ENCODE results near the gene TMEFF2. TPM values are rescaled to one million over a fixed set of nuclear protein-coding genes. Genes with fewer than 3 reads are reported as not detected.

Gene TMEFF2
- total and polyA plus RNA-seq, 12 donors, result 0.16 to 2.7 (median 0.58) TPM; not detected in 2

GRCh38 chr2:191954451-191954850, 240.3 kb downstream of the TMEFF2 start:
- TF ChIP-seq POLR2A (IDR thresholded peaks at IDR 0.05) (no peak), CTCF (IDR thresholded peaks at IDR 0.05) (no peak)
- DNase-seq, result no peak
- H3K27me3 ChIP-seq, result no peaks in the 10 kb centered on the region
- H3K9me3 ChIP-seq (replicated peaks in 1 of 3), result no peaks in the 10 kb centered on the region
- no peaks in the 10 kb centered on the region for H3K4me1 ChIP-seq (replicated peaks in 1 of 2)
- H3K36me3 ChIP-seq (replicated peaks in 1 of 2), result no peaks in the 10 kb centered on the region
- H3K4me3 ChIP-seq, result no peak overlapping the region
- H3K27ac ChIP-seq, result no peak overlapping the region
- intact Hi-C loops (cut with DNase I), result no loop called here
- WGBS, 4 donors, result 34 to 68% (median 50%) methylated on average over 2 of the region's 2 CpGs

DNA sequence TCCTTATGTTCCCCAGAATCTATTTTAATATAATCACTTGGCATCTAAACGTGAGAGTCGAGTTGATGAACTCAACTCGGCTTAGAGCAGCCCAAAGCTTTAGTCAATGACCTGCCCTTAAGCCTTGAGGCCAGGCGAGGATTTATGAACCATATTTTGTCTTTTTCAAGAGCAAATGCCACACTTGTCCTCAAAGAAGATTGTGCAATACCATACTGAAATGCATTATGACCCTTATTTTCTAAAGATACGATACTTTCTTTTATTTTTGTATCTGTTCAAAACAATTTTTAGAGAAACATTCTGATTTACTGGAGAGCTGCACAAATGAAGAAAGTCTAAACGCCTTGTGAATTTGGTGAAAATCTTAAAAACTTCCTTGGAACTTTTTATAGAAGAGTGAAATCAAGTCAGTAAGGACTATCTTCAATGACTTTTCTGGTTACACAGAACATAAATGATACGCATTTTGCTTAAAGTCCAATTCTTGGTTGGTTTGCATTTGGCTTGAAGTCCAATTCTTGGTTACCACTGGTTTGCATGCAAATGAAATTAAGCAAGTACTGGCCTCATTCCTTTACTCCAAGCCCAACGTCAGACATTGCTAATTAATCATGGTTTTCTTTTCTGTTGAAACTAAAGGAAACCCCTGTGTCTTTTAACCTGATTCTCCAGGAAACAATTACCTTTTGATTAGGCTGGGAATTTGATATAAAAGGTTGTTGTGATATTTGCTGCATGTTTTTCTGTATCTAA, 242.0 kb downstream of the TMEFF2 start:
- DNase-seq, result no peak
- 49 to 64% (median 57%) methylated on average over 8 of the region's 8 CpGs for WGBS, 4 donors
- Histone ChIP-seq H3K27ac (no peak overlapping the region), H3K9me3 (replicated peaks in 1 of 3) (no peaks in the 10 kb centered on the region), H3K36me3 (replicated peaks in 1 of 2) (no peaks in the 10 kb centered on the region), H3K4me3 (no peak overlapping the region), H3K27me3 (no peaks in the 10 kb centered on the region), H3K4me1 (replicated peaks in 1 of 2) (no peaks in the 10 kb centered on the region)
- TF ChIP-seq POLR2A (IDR thresholded peaks at IDR 0.05) (no peak), CTCF (IDR thresholded peaks at IDR 0.05) (no peak)
- intact Hi-C loops (cut with DNase I), result no loop called here

- DNase-seq, result no peak
- WGBS, 4 donors, result 92 to 100% (median 98%) methylated on average over 1 of the region's 1 CpG
- intact Hi-C loops (cut with DNase I), result no loop called here
- Histone ChIP-seq H3K36me3 (replicated peaks in 1 of 2) (no peaks in the 10 kb centered on the region), H3K27ac (no peak overlapping the region), H3K4me3 (no peak overlapping the region), H3K27me3 (no peaks in the 10 kb centered on the region), H3K9me3 (replicated peaks in 1 of 3) (no peaks in the 10 kb centered on the region), H3K4me1 (replicated peaks in 1 of 2) (no peaks in the 10 kb centered on the region)
- no peak for TF ChIP-seq POLR2A (IDR thresholded peaks at IDR 0.05)
- no peak for TF ChIP-seq CTCF (IDR thresholded peaks at IDR 0.05)
These were observed 242.9 kb downstream of the TMEFF2 start for GRCh38 chr2:191951832-191952231.

DNA sequence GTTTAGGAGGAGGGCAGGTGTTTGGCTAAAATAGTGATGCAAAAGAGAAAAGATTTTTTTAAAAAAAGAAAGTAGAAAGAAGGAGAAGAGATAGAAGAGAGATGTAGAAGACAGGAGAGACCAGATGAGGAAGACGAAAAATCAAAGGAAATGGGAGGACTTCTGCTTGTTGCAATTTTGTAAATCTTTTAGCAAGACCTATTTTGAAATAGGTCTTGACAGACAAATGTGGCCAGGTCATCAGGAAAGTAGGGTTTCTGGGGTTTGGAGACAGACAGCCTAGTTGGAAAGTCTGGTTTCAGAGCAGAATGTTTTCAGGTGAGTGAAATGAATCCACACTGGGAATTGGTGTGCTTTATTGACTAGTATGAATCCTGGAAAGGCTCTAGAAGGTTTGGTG, 243.4 kb downstream of the TMEFF2 start:
- WGBS, 4 donors, result 78 to 84% (median 80%) methylated on average over 1 of the region's 1 CpG
- Histone ChIP-seq H3K36me3 (replicated peaks in 1 of 2) (no peaks in the 10 kb centered on the region), H3K27me3 (no peaks in the 10 kb centered on the region), H3K4me1 (replicated peaks in 1 of 2) (no peaks in the 10 kb centered on the region), H3K27ac (no peak overlapping the region), H3K9me3 (replicated peaks in 1 of 3) (no peaks in the 10 kb centered on the region), H3K4me3 (no peak overlapping the region)
- intact Hi-C loops (cut with DNase I), result no loop called here
- TF ChIP-seq POLR2A (IDR thresholded peaks at IDR 0.05) (no peak), CTCF (IDR thresholded peaks at IDR 0.05) (no peak)
- no peak for DNase-seq
